HepG2 (cell line): ENCODE measurements around the gene C1QB. TPM values are rescaled to one million over a fixed set of nuclear protein-coding genes. Genes with fewer than 3 reads are reported as not detected.

Source experiments
- ATAC-seq: fragments of 200-7000 bp; cut with Tn5 transposase; 3 replicates; pipeline ENCODE4 v1.9.1; 2020; ENCODE audit warnings: mild to moderate bottlenecking, moderate library complexity
- BruUV-seq: library from RNA; stranded (reverse); fragments of 400-500 nt; replicated peaks from 2 replicates; lab custom pipeline; 2021; lab: Mats Ljungman, UMichigan
- CTCF ChIA-PET: fragments of 300-600 bp; formaldehyde crosslinking; extraction: SDS; loops from one replicate; lab custom pipeline; 2021; ENCODE audit warnings: low total read pairs, inconsistent platforms, low intra/inter-chr PET ratio; lab: Yijun Ruan, JAX
- POLR2A ChIA-PET: fragments of 350-600 bp; sonication (Branson Sonifier 250); formaldehyde crosslinking; loops from one replicate; lab custom pipeline; 2020; ENCODE audit warnings: antibody characterized with exemption, inconsistent platforms; lab: Yijun Ruan, JAX
- DNase-seq: peaks from one replicate; pipeline ENCODE4 v3.0.0-alpha.2; 2015; ENCODE audit warnings: low spot score
- FAIRE-seq: peaks from 3 replicates; lab custom pipeline; 2011; peaks lifted over from hg19 to GRCh38; lab: Jason Lieb, UNC
- H2AFZ ChIP-seq: one replicate; pipeline ENCODE4 v1.6.1; 2011; ENCODE audit warnings: low read length, inconsistent platforms
- H3K27ac ChIP-seq: fragments of 300-600 bp; 3 replicates; pipeline ENCODE4 v1.8.0; 2011; ENCODE audit warnings: mixed run types, mild to moderate bottlenecking, mixed read lengths, low read length, inconsistent platforms; ENCODE audit not compliant: insufficient read depth; ENCODE audit errors: extremely low read length
- H3K27me3 ChIP-seq, 2 experiments: fragments of 200-600 bp in 1 of 2; 2 replicates in 1 of 2; 3 replicates in 1 of 2; pipeline versions ENCODE4 v1.6.0 to v1.8.0; 2011; ENCODE audit warnings: low read length in 2 of 2, mild to moderate bottlenecking in 2 of 2, moderate library complexity in 2 of 2, inconsistent platforms in 1 of 2; ENCODE audit not compliant: insufficient read depth in 2 of 2, control insufficient read depth in 1 of 2
- H3K36me3 ChIP-seq, 2 experiments: fragments of 200-600 bp in 1 of 2; replicated peaks in 1 of 2; 2 replicates in 1 of 2; 3 replicates in 1 of 2; pipeline versions ENCODE4 v1.5.1 to v1.8.0; 2011; ENCODE audit warnings: low read length in 2 of 2, inconsistent platforms in 1 of 2; ENCODE audit not compliant: insufficient read depth in 2 of 2, control insufficient read depth in 1 of 2
- H3K4me1 ChIP-seq: 2 replicates; pipeline ENCODE4 v1.5.1; 2012; ENCODE audit warnings: low read length, inconsistent platforms; ENCODE audit not compliant: insufficient read depth
- H3K4me2 ChIP-seq: 2 replicates; pipeline ENCODE4 v1.6.0; 2011; ENCODE audit warnings: low read depth, low read length, inconsistent platforms
- H3K4me3 ChIP-seq, 3 experiments: fragments of 200-600 bp in 1 of 3; sonication (generic), shearing (Covaris generic) in 1 of 3; replicated peaks in 1 of 3; 2 replicates each; pipeline ENCODE4 v1.5.1; 2011 to 2016; ENCODE audit warnings: low read length in 3 of 3, inconsistent platforms in 2 of 3, low read depth in 2 of 3, mild to moderate bottlenecking in 2 of 3, control low read depth in 1 of 3, mixed read lengths in 1 of 3; ENCODE audit not compliant: insufficient read depth in 1 of 3
- H3K79me2 ChIP-seq: one replicate; pipeline ENCODE4 v1.6.1; 2011; ENCODE audit warnings: low read length, inconsistent platforms; ENCODE audit not compliant: insufficient read depth
- H3K9ac ChIP-seq: 2 replicates; pipeline ENCODE4 v1.6.0; 2011; ENCODE audit warnings: mild to moderate bottlenecking, low read depth, low read length, inconsistent platforms; ENCODE audit not compliant: insufficient read depth
- H3K9me3 ChIP-seq: 2 replicates; pipeline ENCODE4 v1.5.1; 2012; ENCODE audit warnings: mild to moderate bottlenecking, low read length
- H4K20me1 ChIP-seq: 2 replicates; pipeline ENCODE4 v1.6.0; 2011; ENCODE audit warnings: inconsistent platforms, mild to moderate bottlenecking, low read length, moderate library complexity; ENCODE audit not compliant: insufficient read depth
- E2F5 ChIP-seq: sonication (generic); formaldehyde crosslinking; conservative IDR thresholded peaks from 2 replicates; pipeline ENCODE4 v1.4.0; 2020; ENCODE audit warnings: missing genetic modification reagents
- EZH2 ChIP-seq: conservative IDR thresholded peaks from 2 replicates; pipeline ENCODE4 v1.6.1; 2012; ENCODE audit warnings: mild to moderate bottlenecking, low read depth, low read length, moderate library complexity
- GFI1 ChIP-seq: sonication (generic); formaldehyde crosslinking; IDR thresholded peaks from 2 replicates; pipeline ENCODE4 v1.5.0; 2020; ENCODE audit warnings: missing genetic modification reagents, mild to moderate bottlenecking, borderline replicate concordance
- IKZF1 ChIP-seq: fragments of 450-650 bp; IDR thresholded peaks from 2 replicates; pipeline ENCODE4 v1.7.1; 2016
- MYPOP ChIP-seq: sonication (generic); formaldehyde crosslinking; IDR thresholded peaks from 2 replicates; pipeline ENCODE4 v1.8.1; 2023; ENCODE audit warnings: mild to moderate bottlenecking, moderate library complexity, missing genetic modification reagents
- NR2F6 ChIP-seq, 2 experiments: IDR thresholded peaks; 2 replicates each; pipeline ENCODE4 v1.6.1; 2016; ENCODE audit warnings: antibody characterized with exemption in 1 of 2, mild to moderate bottlenecking in 1 of 2
- PPARG ChIP-seq: conservative IDR thresholded peaks from 2 replicates; pipeline ENCODE4 v1.6.1; 2016; ENCODE audit warnings: missing biosample characterization, missing genetic modification reagents
- RARA ChIP-seq: IDR thresholded peaks from 2 replicates; pipeline ENCODE4 v1.6.1; 2016; ENCODE audit warnings: missing genetic modification reagents, missing compliant biosample characterization
- SNAI1 ChIP-seq: sonication (generic); formaldehyde crosslinking; IDR thresholded peaks from 2 replicates; pipeline ENCODE4 v1.5.0; 2020; ENCODE audit warnings: mild to moderate bottlenecking, missing genetic modification reagents, borderline replicate concordance
- ZFAT ChIP-seq: sonication (generic); formaldehyde crosslinking; conservative IDR thresholded peaks from 2 replicates; pipeline ENCODE4 v1.8.1; 2023; ENCODE audit warnings: missing genetic modification reagents, inconsistent platforms
- ZFP41 ChIP-seq: sonication (generic); formaldehyde crosslinking; IDR thresholded peaks from 2 replicates; pipeline ENCODE4 v1.4.0; 2020; ENCODE audit warnings: mild to moderate bottlenecking, missing genetic modification reagents, borderline replicate concordance
- ZNF704 ChIP-seq: sonication (generic); formaldehyde crosslinking; IDR thresholded peaks from 2 replicates; pipeline ENCODE4 v1.8.1; 2023; ENCODE audit warnings: mild to moderate bottlenecking, inconsistent platforms, moderate library complexity, missing genetic modification reagents, borderline replicate concordance
- ZNF781 ChIP-seq: sonication (generic); formaldehyde crosslinking; IDR thresholded peaks from 2 replicates; pipeline ENCODE4 v1.5.1; 2020; ENCODE audit warnings: borderline replicate concordance, mild to moderate bottlenecking, missing genetic modification reagents; ENCODE audit errors: not compliant biosample characterization
- WGBS: methylation state at CpG from one replicate; pipeline ENCODE4 v1.1.6; 2017; ENCODE audit warnings: low lambda C conversion rate; 5-methylcytosine and 5-hydroxymethylcytosine counted together
- in situ Hi-C: cut with HindIII; loops from 2 replicates; pipeline ENCODE4 v1.10.0; 2017; ENCODE audit warnings: low pct_unique_long_range_greater_than_20kb; ENCODE audit not compliant: extremely low pct_ligation_motif_present
- intact Hi-C: fragments of 100-400 bp; cut with micrococcal nuclease; formaldehyde crosslinking; loops from one replicate; pipeline ENCODE4 v1.10.0; 2022; ENCODE audit not compliant: unreplicated experiment
- polyA plus RNA-seq, 8 experiments: library from polyadenylated mRNA; depleted of rRNA in 3 of 8; stranded (reverse) in 7 of 8; unstranded in 1 of 8; fragments of >200 nt; fragmentation: Illumina TruSeq in 4 of 8; extraction: Trizol in 4 of 8; gene quantifications; 2 replicates each; pipeline versions ENCODE4 v1.2.1 to v1.2.3, GENCODE V29; 2011 to 2016; ENCODE audit warnings: low read depth in 4 of 8, missing spikeins in 1 of 8, mixed read lengths in 1 of 8; ENCODE audit not compliant: insufficient read depth in 1 of 8
- total RNA-seq, 5 experiments: library from RNA; depleted of rRNA; stranded (reverse); fragments of >200 nt; fragmentation: Illumina TruSeq; extraction: Trizol; gene quantifications; 2 replicates each; pipeline ENCODE4 v1.2.3, GENCODE V29; 2016; ENCODE audit warnings: low read depth in 1 of 5

The C1QB gene
- total and polyA plus RNA-seq, 2 of the 13 experiments (the other 11 are each of a cell fraction or from before 2014, with no cell fraction given): not detected

- TF ChIP-seq MYPOP (CRISPR knock-in tag): no peak
- TF ChIP-seq E2F5 (CRISPR knock-in tag): no peak
- TF ChIP-seq ZNF704 (CRISPR knock-in tag): no peak
- no peak for TF ChIP-seq RARA (CRISPR knock-in tag)
- no peak for TF ChIP-seq ZFP41 (CRISPR knock-in tag)
- TF ChIP-seq EZH2: no peak
- TF ChIP-seq ZFAT (CRISPR knock-in tag): no peak
- TF ChIP-seq GFI1 (CRISPR knock-in tag): no peak
- TF ChIP-seq, all 625 proteins: peak for 0
These were observed 9.1 kb upstream of the C1QB start (continued) for GRCh38 chr1:22643928-22644327.

- no peak for ATAC-seq
- no peak for FAIRE-seq
- no TSS peak for BruUV-seq
These were observed 7.1 kb upstream of the C1QB start for GRCh38 chr1:22645931-22646330.

More at GRCh38 chr1:22645931-22646330, 7.1 kb upstream of the C1QB start:
- CTCF ChIA-PET: no interaction called here
- no peak overlapping the region for H3K4me3 ChIP-seq
- H3K4me2 ChIP-seq: no peak overlapping the region
- TF ChIP-seq PPARG (CRISPR knock-in tag): no peak
- no peak for TF ChIP-seq IKZF1
- TF ChIP-seq NR2F6 (IDR thresholded peaks at IDR 0.05): no peak
- TF ChIP-seq NR2F6 (CRISPR knock-in tag; IDR thresholded peaks at IDR 0.05): no peak
- TF ChIP-seq ZNF781: no peak
- no peak for TF ChIP-seq SNAI1 (CRISPR knock-in tag)
- TF ChIP-seq, all 625 proteins: peak for 0
- Histone ChIP-seq H4K20me1 (peaks cover 3% of the 10 kb centered on the region; the same call in 1 of the 2 replicates), H3K9me3 (no peaks in the 10 kb centered on the region), H2AFZ (no peak overlapping the region), H3K27me3 (peaks cover 6 to 24% of the 10 kb centered on the region in 2 experiments; a peak in 3 of 5 replicates), H3K9ac (no peak overlapping the region), H3K79me2 (no peaks in the 10 kb centered on the region), H3K4me1 (no peaks in the 10 kb centered on the region), H3K36me3 (no peaks in the 10 kb centered on the region), H3K27ac (no peak overlapping the region)
- no peak for DNase-seq
- intact Hi-C loops: no loop called here
- POLR2A ChIA-PET: no interaction called here
- in situ Hi-C loops: loop anchor here (10.0 kb wide), 1 partner anchor 511 kb away; no protein-coding TSS in a partner anchor
- WGBS: 6% methylated on average over 7 of the region's 7 CpGs
